Vagina (tissue), 2 donors: ENCODE results near the gene ACADS. TPM values are rescaled to one million over a fixed set of nuclear protein-coding genes. Genes with fewer than 3 reads are reported as not detected.

Source experiments
- DNase-seq, 2 donors: peaks; one replicate each; pipeline ENCODE4 v3.0.0-alpha.2; 2017; ENCODE audit errors: extremely low spot score in 2 of 2
- H3K27ac ChIP-seq: fragments of 200-600 bp; sonication (generic); one replicate; pipeline ENCODE4 v1.5.1; 2019
- H3K27me3 ChIP-seq: fragments of 200-600 bp; sonication (generic); one replicate; pipeline ENCODE4 v1.5.1; 2019
- H3K36me3 ChIP-seq, 2 donors: fragments of 200-600 bp; sonication (generic); one replicate each; pipeline ENCODE4 v1.5.1; 2017 to 2019
- H3K4me1 ChIP-seq: fragments of 200-600 bp; sonication (generic); one replicate; pipeline ENCODE4 v1.5.1; 2019
- H3K4me3 ChIP-seq, 2 donors: fragments of 200-600 bp; sonication (generic); 1 replicate in 1 of 2; 2 replicates in 1 of 2; pipeline ENCODE4 v1.5.1; 2016 to 2019
- H3K9me3 ChIP-seq: fragments of 200-600 bp; sonication (generic); one replicate; pipeline ENCODE4 v1.5.1; 2019
- POLR2A ChIP-seq, 2 donors: fragments of 450-650 bp; IDR thresholded peaks; one replicate each; pipeline ENCODE4 v1.6.1; 2017; ENCODE audit warnings: antibody characterized with exemption in 2 of 2, mild to moderate bottlenecking in 2 of 2, moderate library complexity in 2 of 2
- POLR2AphosphoS5 ChIP-seq, 2 donors: sonication (generic); formaldehyde crosslinking; IDR thresholded peaks; one replicate each; pipeline ENCODE4 v1.9.0; 2017; ENCODE audit warnings: antibody characterized with exemption in 2 of 2, mild to moderate bottlenecking in 2 of 2, low read depth in 1 of 2; ENCODE audit not compliant: insufficient read depth in 1 of 2
- intact Hi-C: fragments of 100-400 bp; cut with DNase I; formaldehyde crosslinking; loops from one replicate; pipeline ENCODE4 v1.15.1; 2023
- total RNA-seq: library from RNA; depleted of rRNA; stranded (reverse); fragments of >200 nt; gene quantifications from one replicate; pipeline ENCODE4 v1.2.3, GENCODE V29; 2016
- TF ChIP-seq, protein P1 (sequence below), 3 experiments: fragments of 450-650 bp in 2 of 3; fragments of 200-600 bp in 1 of 3; sonication (generic) in 1 of 3; IDR thresholded peaks; one replicate each; pipeline ENCODE4 v1.5.1; 2017 to 2019; ENCODE audit warnings: antibody characterized with exemption in 3 of 3, mild to moderate bottlenecking in 2 of 3, moderate library complexity in 2 of 3

The ACADS gene
- total RNA-seq, 1 donor from 2014 or later, result 21.4 TPM

DNA sequence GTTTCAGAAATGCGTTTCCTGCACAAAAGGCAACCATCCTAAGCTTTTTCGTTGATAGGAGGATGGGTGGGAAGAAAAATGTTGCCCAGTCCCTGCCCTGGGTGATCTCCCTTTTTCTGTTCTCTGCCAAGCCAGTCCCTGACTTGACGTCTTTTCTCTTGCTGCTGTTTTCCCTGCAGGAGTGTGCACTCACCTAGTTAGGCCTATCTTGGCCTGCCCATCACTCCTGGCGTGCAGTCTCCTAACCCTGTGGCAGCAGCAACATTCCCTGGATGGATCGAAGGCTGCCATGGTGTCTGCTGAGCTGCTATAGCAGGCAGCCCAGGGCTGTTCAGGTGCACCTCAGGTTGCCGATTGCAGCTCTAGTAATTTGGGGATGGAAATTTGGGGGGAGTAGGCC, 14.2 kb upstream of the ACADS start:
- H3K9me3 ChIP-seq, result no peaks in the 10 kb centered on the region
- intact Hi-C loops, result loop anchor here (2.0 to 5.0 kb wide), 2 partner anchors 65 to 129 kb away; partner anchors contain the start of gene POP5
- H3K27ac ChIP-seq, result peak overlapping the region; percentile 94
- peaks cover 32% of the 10 kb centered on the region for H3K4me1 ChIP-seq
- TF ChIP-seq POLR2A (IDR thresholded peaks at IDR 0.05) (no peak), POLR2AphosphoS5 (IDR thresholded peaks at IDR 0.05; ENCODE audit: insufficient read depth in 1 of 2, low read depth in 1 of 2) (no peak)
- TF ChIP-seq, protein P1, sequence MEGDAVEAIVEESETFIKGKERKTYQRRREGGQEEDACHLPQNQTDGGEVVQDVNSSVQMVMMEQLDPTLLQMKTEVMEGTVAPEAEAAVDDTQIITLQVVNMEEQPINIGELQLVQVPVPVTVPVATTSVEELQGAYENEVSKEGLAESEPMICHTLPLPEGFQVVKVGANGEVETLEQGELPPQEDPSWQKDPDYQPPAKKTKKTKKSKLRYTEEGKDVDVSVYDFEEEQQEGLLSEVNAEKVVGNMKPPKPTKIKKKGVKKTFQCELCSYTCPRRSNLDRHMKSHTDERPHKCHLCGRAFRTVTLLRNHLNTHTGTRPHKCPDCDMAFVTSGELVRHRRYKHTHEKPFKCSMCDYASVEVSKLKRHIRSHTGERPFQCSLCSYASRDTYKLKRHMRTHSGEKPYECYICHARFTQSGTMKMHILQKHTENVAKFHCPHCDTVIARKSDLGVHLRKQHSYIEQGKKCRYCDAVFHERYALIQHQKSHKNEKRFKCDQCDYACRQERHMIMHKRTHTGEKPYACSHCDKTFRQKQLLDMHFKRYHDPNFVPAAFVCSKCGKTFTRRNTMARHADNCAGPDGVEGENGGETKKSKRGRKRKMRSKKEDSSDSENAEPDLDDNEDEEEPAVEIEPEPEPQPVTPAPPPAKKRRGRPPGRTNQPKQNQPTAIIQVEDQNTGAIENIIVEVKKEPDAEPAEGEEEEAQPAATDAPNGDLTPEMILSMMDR (IDR thresholded peaks at IDR 0.05), result no peak
- H3K4me3 ChIP-seq, result peak overlapping the region; percentile 78 to 83
- no peaks in the 10 kb centered on the region for H3K27me3 ChIP-seq
- peaks cover 0 to 22% of the 10 kb centered on the region in 2 donors for H3K36me3 ChIP-seq
- DNase-seq, result no peak

DNA sequence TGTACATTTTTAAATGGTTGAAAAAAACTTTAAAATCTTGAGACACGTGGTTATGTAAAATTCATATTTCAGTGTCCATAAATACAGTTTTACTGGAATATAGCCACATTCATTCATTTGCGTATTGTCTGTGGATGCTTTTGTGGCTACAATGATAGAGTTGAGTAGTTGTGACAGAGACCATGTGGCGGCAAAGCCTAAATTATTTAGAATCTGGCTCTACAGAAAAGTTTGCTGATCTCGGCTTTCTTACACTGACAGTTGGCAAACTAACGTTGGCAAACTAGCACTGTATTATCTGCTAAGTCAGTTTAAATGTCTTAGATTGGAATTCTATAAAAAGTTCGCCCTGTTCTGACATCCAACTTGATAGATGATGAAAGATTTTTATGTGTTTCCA, 13.0 kb upstream of the ACADS start:
- Histone ChIP-seq H3K27ac (no peak overlapping the region), H3K36me3 (peaks cover 0 to 34% of the 10 kb centered on the region in 2 donors), H3K9me3 (no peaks in the 10 kb centered on the region), H3K4me3 (no peak overlapping the region), H3K4me1 (peaks cover 32% of the 10 kb centered on the region), H3K27me3 (no peaks in the 10 kb centered on the region)
- intact Hi-C loops, result loop anchor here (5.0 kb wide), 1 partner anchor 130 kb away; the partner anchor contains the start of gene POP5
- DNase-seq, result no peak
- TF ChIP-seq, protein P1 (IDR thresholded peaks at IDR 0.05), result no peak
- TF ChIP-seq POLR2AphosphoS5 (IDR thresholded peaks at IDR 0.05; ENCODE audit: insufficient read depth in 1 of 2, low read depth in 1 of 2) (no peak), POLR2A (IDR thresholded peaks at IDR 0.05) (no peak)

DNA sequence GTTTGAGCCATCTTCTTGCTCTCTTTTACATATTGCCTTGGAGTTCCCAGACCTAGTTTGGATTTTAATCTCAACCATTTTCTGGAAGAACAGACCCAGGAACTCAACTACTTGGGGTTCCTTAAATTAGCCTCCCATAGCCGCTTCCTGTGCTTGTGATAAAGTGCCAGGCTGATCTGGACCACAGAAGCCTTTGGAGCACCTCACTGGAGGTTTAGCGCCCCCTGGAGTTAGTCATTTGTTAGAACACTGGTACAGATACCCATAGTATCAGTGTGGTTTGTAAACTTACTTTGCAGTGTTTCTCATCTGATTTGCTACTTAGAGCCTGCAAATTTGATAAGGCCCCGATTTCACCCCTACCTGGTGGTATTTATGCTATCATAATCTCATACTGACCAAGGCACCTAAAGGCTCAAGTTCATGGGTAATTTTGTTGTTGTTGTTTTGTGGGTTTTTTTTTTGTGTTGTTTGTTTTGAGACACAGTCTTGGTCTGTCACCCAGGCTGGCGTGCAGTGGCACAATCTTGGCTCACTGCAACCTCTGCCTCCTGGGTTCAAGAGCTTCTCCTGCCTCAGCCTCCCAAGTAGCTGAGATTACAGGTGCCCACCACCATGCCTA, 11.7 kb upstream of the ACADS start:
- intact Hi-C loops, result loop anchor here (5.0 kb wide), 1 partner anchor 132 kb away; the partner anchor contains the start of gene POP5
- DNase-seq, result no peak
- no peaks in the 10 kb centered on the region for H3K9me3 ChIP-seq
- no peak for TF ChIP-seq POLR2AphosphoS5 (IDR thresholded peaks at IDR 0.05; ENCODE audit: insufficient read depth in 1 of 2, low read depth in 1 of 2)
- TF ChIP-seq, protein P1 (IDR thresholded peaks at IDR 0.05), result peak; percentile 74 to 88 (median 81)
- no peak overlapping the region for H3K27ac ChIP-seq
- H3K4me3 ChIP-seq, result no peak overlapping the region
- peaks cover 0 to 48% of the 10 kb centered on the region in 2 donors for H3K36me3 ChIP-seq
- peaks cover 32% of the 10 kb centered on the region for H3K4me1 ChIP-seq
- no peaks in the 10 kb centered on the region for H3K27me3 ChIP-seq

DNA sequence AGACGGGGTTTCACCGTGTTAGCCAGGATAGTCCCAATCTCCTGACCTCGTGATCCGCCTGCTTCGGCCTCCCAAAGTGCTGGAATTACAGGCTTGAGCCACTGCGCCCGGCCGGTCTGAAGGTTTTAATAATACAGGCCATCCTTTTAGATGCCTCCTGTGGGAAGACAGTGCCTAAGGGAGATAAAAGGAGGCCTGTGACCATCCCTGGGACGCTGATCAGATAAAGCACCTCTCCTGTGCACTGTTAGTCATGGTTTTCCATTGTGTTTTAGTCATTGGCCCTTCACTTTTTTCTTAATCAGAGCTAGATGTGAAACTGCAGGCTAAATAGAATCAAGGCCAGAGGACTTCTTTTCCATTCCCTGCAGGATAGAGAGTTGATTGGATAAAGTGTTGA, 7.6 kb upstream of the ACADS start:
- TF ChIP-seq POLR2AphosphoS5 (IDR thresholded peaks at IDR 0.05; ENCODE audit: insufficient read depth in 1 of 2, low read depth in 1 of 2), result no peak
- no peak for TF ChIP-seq POLR2A (IDR thresholded peaks at IDR 0.05)
- TF ChIP-seq, protein P1 (IDR thresholded peaks at IDR 0.05), result no peak
- no peak overlapping the region for H3K27ac ChIP-seq
- DNase-seq, result no peak
- no peaks in the 10 kb centered on the region for H3K27me3 ChIP-seq
- H3K4me3 ChIP-seq, result no peak overlapping the region
- intact Hi-C loops, result no loop called here
- peaks cover 0 to 74% of the 10 kb centered on the region in 2 donors for H3K36me3 ChIP-seq
- H3K4me1 ChIP-seq, result peaks cover 13% of the 10 kb centered on the region
- no peaks in the 10 kb centered on the region for H3K9me3 ChIP-seq

DNA sequence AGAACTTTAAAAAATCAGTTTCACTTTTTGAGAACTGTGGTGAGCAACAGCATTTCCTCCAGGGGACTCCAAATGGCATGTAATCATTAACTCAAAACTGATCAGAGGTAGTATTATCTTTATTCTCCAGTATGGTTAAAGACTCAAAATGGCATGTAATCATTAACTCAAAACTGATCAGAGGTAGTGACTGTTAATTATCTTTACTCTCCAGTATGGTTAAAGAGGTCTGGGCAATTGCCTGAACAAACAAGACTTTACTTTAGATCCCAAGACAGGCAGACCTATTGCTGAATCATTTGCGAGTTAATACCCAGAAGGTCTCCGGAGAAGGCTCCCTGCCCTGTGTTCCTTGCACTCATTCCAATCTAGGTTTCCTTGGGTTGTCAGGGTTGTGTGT, 6.6 kb upstream of the ACADS start:
- no peak overlapping the region for H3K4me3 ChIP-seq
- no peaks in the 10 kb centered on the region for H3K9me3 ChIP-seq
- intact Hi-C loops, result no loop called here
- peaks cover 9% of the 10 kb centered on the region for H3K4me1 ChIP-seq
- no peak for DNase-seq
- H3K36me3 ChIP-seq, result peaks cover 0 to 74% of the 10 kb centered on the region in 2 donors
- TF ChIP-seq POLR2A (IDR thresholded peaks at IDR 0.05) (no peak), POLR2AphosphoS5 (IDR thresholded peaks at IDR 0.05; ENCODE audit: insufficient read depth in 1 of 2, low read depth in 1 of 2) (no peak)
- TF ChIP-seq, protein P1 (IDR thresholded peaks at IDR 0.05), result no peak
- H3K27ac ChIP-seq, result no peak overlapping the region
- no peaks in the 10 kb centered on the region for H3K27me3 ChIP-seq
